Measurements from ENCODE around the gene SPDYE2B.
"Not testable (repeated sequence)": the region's sequence is repeated elsewhere in the genome, so short reads cannot be mapped to it uniquely, and the experiment has no call there.

SPDYE2B gene, protein sequence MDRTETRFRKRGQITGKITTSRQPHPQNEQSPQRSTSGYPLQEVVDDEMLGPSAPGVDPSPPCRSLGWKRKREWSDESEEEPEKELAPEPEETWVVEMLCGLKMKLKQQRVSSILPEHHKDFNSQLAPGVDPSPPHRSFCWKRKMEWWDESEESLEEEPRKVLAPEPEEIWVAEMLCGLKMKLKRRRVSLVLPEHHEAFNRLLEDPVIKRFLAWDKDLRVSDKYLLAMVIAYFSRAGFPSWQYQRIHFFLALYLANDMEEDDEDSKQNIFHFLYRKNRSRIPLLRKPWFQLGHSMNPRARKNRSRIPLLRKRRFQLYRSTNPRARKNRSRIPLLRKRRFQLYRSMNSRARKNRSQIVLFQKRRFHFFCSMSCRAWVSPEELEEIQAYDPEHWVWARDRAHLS

DNA sequence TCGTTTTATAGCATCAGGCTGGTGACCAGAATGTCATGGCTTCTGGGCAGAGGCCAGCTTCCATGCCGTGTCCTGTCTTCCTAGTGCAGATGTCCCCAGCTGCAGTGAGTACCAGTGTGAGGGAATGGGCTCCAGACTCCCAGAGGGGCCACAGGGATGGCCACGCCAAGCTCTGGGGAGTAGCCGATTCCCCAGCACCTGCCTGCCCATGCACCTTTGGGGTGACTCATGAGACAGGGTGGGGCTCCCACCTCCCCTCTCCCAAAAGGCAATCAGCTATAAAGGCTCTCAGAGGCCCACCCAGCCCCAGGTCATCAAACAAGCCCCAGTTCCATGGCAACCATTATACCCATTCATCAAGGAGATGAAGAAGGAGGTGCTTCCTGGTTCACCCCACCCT is at the start of gene SPDYE2B:
Gene SPDYE2B (plus strand): TSS at position 396 of the 400 bp plus-strand sequence. CDS start 2,030 bp downstream, outside the sequence.
- DNase-seq (ENCODE audit: low read depth); H3K4me3 ChIP-seq (ENCODE audit: low read depth, low read length): not testable (repeated sequence)

DNA sequence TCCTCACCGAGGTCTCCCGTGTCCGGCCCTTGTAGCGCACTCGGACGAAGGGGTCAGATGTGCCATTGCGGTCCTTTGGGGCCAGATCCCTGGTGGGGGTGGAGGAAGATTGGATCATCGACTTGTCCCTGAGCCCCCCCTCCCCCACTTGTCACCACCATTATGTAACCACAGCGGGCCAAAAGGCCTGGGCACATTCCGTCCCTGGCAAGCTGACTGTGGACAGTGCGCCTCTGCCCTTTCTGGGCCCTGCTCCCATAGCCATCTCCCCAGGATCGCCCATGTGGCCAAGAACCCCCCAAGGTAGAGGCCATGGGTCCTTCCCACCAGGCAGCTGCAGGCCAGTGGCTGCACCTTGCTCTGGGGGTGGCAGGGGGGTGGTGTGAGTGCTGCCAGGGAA is 47.8 kb upstream of the SPDYE2B start:
- not testable (repeated sequence) for DNase-seq (ENCODE audit: low read depth); H3K4me3 ChIP-seq (ENCODE audit: low read depth, low read length)

DNA sequence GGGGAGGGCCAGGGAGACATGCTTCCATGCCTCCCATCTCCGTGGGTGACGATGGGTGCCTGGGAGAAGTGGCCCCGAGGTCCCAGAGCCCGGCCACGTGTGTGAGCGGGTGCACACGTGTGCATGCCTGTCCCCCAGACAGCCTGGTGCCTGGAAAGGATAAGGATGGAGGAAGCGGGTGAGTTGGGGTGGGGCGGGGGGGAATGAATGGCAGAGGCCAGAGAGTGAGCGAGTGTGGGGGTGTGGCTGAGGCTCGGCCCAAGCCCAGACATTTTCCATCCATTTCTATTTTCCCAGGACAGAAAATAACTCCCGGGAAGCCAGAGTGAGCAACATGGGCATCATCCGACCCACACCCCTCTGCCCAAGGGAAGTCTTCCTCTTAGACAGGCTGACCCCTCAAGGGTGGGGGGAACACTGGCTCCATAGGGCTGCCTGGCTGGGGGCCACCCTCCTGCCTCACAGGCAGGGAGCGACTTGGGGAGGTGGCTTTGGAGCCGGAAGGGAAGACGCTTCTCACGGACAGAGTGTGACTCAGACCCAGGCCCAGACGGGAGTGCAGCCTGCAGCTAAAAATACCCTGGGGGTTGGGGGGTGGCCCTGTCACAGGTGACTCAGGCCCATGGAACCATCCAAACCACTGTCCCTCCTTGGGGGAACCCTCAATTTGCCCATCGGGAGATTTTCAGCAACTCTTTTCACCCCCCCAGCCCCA is 45.5 kb upstream of the SPDYE2B start:
- H3K4me3 ChIP-seq (ENCODE audit: low read depth, low read length); DNase-seq (ENCODE audit: low read depth): not testable (repeated sequence)

DNA sequence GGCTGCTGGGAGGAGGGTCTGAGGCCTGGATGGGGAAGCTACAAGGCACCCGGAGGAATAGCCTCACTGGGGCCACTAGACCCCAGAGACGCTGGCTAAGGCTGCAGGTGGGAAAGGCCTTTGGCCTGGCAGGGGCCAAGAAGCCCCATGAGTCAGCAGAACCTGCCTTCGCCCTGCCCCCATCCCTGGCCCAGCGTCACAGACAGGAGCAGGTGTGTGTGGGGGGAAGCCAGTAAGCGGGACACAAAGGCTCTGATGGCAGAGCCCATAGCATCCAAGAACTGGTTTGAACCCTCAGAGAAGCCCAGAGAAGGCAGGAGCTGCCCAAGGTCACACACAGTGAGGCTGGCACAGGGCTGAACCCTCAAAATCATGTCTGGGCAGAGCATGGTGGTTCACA is 43.3 kb upstream of the SPDYE2B start:
- H3K4me3 ChIP-seq (ENCODE audit: low read depth, low read length); DNase-seq (ENCODE audit: low read depth): not testable (repeated sequence)

DNA sequence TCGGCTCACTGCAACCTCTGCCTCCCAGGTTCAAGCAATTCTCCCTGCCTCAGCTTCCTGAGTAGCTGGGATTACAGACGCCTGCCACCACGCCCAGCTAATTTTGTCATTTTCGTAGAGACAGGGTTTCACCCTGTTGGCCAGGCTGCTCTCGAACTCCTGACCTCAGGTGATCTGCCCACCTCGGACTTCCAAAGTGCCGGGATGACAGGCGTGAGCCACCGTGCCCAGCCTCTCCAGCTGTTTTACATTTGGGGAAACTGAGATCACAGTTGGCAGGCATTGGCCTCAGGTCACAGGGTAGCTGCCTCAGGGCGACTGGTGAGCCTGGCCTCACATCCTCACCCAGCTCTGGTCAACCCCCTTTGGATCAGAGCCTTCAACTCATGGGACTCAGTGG is 40.4 kb upstream of the SPDYE2B start:
- H3K4me3 ChIP-seq (ENCODE audit: low read depth, low read length); DNase-seq (ENCODE audit: low read depth): not testable (repeated sequence)

DNA sequence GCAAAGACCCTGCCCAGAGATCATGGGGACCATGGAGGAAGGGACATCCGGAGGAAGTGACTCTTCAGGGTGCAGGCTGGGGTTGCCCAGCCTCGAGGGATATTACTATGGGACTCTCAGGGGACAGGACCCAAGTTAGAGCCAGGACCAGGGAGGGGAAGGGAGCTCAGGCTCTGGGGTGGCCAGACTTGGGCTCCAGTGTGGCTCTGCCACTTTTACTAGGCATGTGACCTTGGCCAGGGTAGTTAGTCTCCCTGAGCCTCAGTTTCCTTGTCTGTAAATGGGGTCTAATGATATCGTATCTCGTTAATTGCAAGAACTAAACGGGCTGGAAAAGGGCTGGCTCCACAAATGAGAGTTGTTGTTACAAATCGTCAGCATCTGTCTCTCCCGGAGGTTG is 39.7 kb upstream of the SPDYE2B start:
- DNase-seq (ENCODE audit: low read depth); H3K4me3 ChIP-seq (ENCODE audit: low read depth, low read length): not testable (repeated sequence)

DNA sequence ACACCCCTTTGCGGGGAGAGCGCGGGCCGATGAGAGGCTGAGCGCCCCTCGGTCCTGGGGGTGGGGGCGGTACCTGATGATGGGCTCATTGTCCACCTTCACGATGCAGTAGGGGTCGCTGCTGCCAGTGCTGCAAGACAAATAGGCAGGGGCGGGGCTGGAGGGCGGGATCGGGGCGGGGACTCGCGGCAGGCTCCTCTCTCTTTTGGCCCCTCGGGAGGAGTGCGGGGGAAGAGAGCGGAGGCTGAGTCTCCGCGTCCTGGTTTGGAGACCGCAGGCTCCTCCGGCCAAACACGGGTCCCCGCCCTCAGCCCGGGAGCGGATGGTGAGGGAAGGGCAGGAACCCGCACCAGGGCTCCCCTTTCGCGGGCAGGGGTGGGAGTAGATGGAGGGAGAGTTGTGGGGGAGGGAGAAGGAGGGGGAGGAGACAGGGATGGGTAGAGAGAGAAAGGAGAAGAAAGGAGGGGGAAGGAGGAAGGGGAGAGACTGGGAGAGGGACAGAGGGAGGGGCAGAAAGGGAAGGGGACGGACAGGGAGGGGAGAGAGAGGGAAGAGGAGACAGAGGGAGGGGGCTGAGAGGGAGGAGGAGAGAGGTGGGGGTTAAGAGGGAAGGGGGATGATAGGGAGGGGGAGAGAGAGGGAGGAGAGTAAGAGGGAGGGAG is 39.0 kb upstream of the SPDYE2B start:
- not testable (repeated sequence) for DNase-seq (ENCODE audit: low read depth); H3K4me3 ChIP-seq (ENCODE audit: low read depth, low read length)

DNA sequence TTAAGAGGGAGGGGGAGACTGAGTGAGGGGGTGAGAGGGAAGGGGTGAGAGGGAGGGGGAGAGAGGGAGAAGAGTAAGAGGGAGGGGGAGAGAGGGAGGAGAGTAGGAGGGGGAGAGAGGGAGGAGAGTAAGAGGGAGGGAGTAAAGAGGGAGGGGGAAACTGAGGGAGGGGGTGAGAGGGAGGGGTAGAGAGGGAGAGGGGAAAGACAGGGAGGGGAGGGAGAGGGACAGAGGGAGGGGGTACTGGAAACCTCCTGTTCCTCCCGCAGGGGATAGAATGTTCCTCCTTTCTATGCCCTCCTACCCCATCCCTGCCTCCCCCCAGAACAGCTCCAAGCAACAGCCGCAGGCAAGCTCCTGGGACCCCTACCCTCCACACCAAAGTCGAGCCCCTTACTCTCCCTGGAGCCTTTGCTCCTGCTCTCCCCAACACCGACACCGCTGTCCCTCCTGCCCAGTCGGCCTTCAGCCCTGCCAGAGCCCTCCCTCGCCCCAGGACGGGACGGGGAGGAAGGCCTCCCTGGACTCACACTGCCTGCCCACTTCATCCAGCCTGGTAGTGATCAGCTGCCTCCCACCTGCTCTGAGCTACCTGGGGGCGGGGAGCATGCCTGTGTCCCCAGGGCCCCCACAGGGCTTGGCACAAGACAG is 38.3 kb upstream of the SPDYE2B start:
- peak overlapping the region; percentile 27 for H3K4me3 ChIP-seq (ENCODE audit: low read depth, low read length)
- not testable (repeated sequence) for DNase-seq (ENCODE audit: low read depth)

DNA sequence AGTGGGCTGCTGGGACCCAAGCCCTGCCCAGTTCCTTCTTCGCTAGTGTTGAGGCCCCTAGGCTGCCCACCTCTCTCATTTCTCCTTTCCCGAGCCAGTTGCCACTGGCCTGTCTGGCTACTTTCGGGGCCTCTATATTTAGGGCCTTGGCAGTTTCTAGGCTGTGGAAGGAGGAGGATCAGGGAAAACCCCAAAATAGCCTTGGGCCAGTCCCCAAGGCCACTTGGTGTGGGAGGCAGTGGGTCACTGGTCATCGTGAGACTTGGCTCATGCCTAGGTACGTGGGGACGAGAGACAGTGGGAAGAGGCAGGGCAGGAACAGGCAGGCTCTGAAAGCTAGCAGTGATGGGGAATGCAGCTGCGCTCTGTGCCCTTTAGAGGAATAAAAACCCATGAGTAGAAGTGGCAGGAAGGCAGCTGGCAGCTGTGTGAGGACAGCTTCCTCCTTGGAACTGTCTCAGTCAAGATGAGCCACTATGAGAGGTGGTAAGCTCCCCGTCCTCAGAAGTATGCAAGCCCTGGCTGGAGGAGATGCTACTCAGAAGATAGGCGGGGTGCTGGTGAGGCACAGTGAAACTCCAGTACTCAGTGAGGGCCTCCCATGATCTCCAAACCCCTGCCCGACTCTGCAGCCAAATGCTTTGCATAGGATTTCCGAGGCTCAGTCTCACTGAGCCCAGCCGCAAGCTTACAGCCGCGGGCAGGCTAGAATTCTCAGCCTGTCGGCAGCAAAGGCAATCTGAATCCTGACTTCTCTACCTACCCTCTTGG is 36.4 kb upstream of the SPDYE2B start:
- DNase-seq (ENCODE audit: low read depth); H3K4me3 ChIP-seq (ENCODE audit: low read depth, low read length): not testable (repeated sequence)

DNA sequence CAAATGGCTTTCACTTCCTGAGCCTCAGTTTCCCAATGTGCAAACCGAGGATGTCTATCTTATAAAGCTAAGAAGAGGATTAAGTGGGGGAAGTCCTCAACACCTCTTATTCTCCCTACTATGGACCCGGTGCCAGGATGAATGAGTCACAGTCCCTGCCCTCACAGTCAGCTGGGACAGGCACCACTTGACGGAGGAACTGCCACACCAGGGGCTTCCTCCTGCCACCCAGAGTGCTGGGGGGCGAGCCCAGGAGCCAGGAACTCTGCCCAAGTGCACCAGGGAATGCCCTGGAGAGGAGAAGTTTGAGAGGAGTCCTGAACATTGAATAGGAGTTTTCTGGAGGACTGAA is 35.8 kb upstream of the SPDYE2B start:
- DNase-seq (ENCODE audit: low read depth); H3K4me3 ChIP-seq (ENCODE audit: low read depth, low read length): not testable (repeated sequence)

DNA sequence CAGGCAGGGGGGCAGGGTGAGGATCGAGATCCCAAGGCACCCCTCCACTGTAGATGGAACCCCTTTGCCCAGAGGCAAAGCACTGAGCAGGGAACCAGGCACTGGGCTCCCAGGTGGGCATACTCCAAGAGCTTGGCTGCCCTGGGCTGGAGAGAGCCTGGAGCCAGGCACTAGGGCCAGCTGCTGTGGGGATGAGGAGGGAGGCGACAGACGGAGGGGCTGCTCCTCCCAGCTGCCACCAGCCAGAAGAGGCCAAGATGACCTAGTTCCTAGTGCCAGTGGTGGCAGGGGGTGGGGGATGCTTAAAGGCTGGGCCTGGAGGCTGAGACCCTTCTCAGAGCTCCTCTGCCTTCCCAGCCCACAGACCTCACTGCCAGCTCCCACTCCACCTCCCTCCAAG is 35.2 kb upstream of the SPDYE2B start:
- H3K4me3 ChIP-seq (ENCODE audit: low read depth, low read length); DNase-seq (ENCODE audit: low read depth): not testable (repeated sequence)

DNA sequence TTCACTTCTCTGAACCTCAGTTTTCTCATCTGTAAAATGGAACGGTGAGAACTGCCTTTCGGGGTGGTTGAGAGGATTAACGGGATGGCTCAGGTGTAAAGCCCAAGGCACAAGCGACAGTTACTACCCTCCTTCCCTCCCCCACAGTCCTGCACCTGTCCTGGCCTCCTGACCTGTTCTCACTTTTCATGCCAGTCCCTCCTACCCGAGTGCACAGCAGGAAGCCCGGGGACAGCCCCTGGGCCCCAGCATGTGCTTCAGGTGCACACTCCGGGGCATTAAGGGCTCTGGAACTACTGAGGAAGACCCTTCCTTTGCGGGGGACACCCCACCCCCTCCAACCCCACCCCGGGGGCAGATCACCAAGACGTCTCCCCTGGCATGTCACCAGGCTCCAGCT is 34.2 kb upstream of the SPDYE2B start:
- not testable (repeated sequence) for H3K4me3 ChIP-seq (ENCODE audit: low read depth, low read length); DNase-seq (ENCODE audit: low read depth)

DNA sequence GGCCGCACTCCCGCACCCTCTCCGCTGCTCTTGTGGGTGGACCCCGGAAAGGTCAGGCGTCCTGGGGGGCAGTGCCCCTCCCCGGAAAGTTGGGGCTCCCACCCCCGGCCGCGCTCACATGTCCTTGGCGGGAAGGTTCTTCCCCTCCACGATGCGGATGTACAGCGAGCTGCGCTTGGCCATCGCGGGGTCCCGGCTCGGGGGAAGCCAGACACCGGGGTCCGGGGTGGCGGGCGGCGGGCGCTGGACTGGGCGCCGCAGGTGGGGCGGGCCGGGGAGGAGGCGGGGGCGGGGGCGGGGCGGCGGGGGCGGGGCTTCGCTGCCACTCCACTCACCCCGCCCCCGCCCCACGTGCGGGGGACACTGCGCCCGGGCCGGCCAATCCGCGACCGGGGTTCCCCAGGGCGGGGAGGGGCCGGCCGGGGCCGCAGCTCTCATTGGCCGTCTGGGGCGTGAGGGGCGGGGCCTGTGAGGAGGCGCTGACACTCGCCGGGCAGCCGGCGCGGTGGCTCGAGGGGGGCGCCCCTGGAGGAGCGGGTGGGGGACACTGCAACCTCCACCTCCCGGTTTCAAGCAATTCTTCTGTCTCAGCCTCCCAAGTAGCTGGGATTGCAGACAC is 33.5 kb upstream of the SPDYE2B start, which contains the start of gene RASA4:
Gene RASA4 (minus strand): TSS at position 250 of the 619 bp plus-strand sequence. CDS start 67 bp downstream, at position 183.
- not testable (repeated sequence) for DNase-seq (ENCODE audit: low read depth)
- peak within 1 kb of the TSS; percentile 59 for H3K4me3 ChIP-seq (ENCODE audit: low read depth, low read length)

DNA sequence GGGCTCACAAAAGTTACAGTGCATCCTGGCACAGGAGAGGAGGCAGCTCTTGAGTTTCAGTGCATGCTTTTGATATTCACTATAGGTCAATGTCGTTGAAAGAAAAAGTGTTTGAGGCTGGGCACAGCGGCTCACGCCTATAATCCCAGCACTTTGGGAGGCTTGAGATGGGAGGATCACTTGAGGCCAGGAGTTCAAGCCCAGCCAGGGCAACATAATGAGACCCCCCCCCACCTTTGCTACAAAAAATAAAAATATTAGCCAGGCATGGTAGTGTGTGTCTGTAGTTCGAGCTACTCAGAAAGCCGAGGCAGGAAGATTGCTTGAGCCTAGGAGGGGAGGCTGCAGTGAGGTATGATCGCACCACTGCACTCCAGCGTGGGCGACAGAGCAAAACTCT is 32.0 kb upstream of the SPDYE2B start:
- DNase-seq (ENCODE audit: low read depth); H3K4me3 ChIP-seq (ENCODE audit: low read depth, low read length): not testable (repeated sequence)

DNA sequence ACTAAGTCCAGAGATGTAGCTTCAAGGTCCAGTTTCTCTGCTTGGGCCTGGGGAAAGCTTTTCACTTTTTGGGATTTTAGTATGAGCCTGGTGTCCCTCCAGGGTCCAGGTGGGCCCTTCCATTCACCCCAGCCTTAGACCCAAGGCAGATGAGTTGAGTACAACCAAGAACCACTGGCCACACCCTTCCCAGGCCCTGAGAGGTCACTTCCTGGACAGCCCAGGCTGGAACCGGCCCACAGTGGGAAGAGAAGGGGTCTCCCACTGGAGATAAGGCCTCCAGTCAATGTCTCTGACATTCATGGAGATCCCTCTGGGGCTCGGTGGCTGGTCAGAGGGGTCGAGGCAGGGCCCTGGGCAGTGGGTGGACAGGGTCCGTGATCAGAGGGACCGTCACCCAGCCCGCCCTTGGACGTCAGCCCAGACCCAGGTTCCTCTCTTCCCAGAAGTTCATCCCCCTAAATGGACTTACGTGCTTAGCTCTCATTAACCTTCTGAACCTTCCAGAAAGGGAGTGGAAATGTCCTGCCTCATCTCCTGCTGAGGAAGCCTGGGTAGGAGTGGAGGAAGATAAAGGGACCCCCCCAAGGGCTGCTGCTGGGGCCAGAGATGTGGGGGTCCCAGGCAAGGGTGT is 22.7 kb upstream of the SPDYE2B start:
- H3K4me3 ChIP-seq (ENCODE audit: low read depth, low read length); DNase-seq (ENCODE audit: low read depth): not testable (repeated sequence)

DNA sequence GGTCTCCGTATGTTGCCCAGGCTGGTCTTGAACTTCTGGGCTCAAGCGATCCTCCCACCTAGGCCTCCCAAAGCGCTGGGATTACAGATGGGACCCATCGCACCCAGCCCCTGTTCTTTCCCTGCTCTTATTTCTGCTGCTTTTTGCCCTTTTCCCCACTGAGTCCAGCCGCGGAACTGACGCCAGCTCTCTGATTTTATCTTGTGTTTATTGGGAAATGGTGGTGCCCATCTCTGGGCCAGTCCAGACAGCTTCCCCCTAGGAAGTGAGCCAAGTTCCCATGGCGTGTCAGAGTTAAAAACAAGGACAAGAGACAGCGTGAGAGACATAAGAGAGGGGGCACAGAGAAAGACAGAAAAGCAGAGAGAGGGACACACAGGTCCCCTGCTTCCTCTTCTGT is 19.5 kb upstream of the SPDYE2B start:
- H3K4me3 ChIP-seq (ENCODE audit: low read depth, low read length) = not testable (repeated sequence)

DNA sequence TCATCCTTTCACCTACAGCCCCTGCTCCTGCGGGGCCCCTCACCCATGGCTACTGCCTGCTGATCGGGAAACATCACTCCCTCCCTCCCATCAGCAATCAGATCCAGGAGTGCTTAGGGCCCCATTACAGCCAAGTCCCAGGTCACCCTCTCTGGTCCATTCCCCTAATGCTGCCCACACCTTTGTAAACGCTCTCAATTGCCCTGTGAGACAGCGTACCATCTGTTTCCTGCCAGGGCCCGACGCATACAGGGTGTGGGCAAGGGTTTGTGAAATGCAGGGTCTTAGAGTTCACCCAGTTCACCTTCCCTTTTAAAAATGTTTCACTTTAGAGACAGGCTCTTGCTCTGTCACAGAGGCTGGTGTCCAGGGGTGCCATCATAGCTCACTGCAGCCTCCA is 15.8 kb upstream of the SPDYE2B start:
- DNase-seq (ENCODE audit: low read depth); H3K4me3 ChIP-seq (ENCODE audit: low read depth, low read length): not testable (repeated sequence)

More for the DNA sequence above, 19.5 kb upstream of the SPDYE2B start:
- not testable (repeated sequence) for DNase-seq (ENCODE audit: low read depth)

DNA sequence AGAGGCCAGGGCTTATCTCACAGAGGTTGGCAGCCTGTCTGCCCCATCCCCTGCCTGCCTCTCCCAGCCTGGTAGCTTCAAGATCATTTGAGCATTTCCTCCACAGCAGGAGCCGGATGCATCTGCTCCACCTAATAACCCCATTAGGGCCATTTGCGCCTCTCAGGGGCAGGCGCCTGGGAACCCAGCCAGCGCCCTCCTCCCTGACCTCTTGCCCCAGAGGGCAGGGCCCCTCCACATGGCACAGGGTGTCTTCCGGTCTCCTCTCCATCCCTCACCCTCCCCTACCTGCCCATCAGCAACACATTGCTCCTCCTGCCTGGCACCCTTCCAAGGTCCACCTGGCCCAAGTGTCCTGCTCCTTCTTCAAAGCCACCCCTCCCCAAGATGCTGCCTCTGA is 14.8 kb upstream of the SPDYE2B start:
- DNase-seq (ENCODE audit: low read depth) = not testable (repeated sequence)

More for the DNA sequence above, 14.8 kb upstream of the SPDYE2B start:
- not testable (repeated sequence) for H3K4me3 ChIP-seq (ENCODE audit: low read depth, low read length)
